Activated T-helper 1 cell treated with anti-CD3 and anti-CD28 coated beads, Interleukin-2, amount 50 U/mL, for 16 hours (primary cell): ENCODE measurements around the gene CDH13.
A peak's percentile ranks its signal among the peaks of the same experiment; 100 is the strongest.

Experiments
- DNase-seq, 2 donors: peaks; one replicate each; pipeline ENCODE4 v3.0.0-alpha.2; 2020; ENCODE audit warnings: low read depth in 1 of 2, low spot score in 1 of 2

The CDH13 gene

DNA sequence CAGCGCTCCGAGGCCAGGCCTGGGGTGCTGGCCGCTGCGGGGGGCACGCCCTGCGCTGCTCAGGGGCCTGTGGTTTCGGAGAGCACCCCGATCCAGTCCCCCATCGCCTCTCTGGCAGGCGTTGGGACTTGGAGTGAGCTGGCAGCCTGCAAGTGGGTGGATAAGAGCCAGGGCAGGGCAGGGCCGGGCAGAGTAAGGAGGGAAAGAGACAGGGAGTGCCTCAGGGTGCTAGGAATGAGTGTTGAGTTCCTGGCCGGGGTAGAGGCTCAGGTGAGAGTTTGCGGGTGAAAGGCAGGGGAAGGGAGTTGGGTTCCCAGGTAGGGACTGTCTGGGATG lies 1.3 kb downstream of the CDH13 start:
- DNase-seq: no peak

DNA sequence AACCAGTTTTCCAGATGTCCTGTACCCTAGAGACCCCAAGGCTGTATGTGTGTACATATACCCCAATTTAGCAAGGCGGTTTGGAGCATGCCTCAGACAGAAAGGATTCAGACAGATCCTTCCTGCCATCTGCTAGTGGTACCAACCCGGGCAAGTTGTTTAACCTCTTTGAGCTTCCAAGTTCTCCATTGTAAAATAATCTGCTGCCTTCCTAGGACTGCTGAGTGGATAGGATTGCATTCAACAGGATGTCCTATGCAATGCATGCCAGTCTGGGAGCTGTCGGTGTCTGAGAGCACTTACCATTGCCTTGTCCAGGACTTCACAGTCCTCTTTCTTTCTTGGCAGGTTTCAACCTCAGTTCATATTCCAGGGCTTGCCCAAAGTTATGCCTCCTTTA lies 1.9 kb downstream of the CDH13 start:
- no peak for DNase-seq

DNA sequence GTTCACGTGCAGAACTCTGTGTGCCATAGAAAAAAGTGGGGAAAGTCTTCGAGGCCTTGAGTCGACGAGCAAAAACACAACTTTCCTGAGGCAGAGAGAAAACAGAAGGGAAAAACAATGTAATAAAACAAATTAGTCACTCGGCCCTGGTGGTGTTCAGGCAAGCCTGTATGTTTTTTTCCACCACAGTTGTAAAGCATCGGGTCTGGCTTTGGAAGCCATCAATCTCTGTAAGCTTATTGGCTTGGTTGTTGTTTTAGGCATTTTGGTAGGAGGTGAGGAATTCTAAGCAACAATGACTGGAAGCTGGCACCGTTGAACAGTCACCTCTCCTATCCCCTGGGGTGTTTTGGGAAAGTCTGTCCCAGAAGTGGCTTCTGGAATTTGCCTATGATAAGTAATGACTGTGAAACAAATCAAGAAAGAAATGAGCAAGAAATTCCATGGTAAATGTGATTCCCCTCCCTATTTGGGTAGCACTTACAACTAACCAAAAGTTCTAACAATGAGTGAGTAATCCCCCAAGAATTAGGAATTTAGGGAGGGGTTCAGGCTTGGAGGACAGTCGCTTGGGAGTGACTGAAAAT lies 2.8 kb downstream of the CDH13 start:
- no peak for DNase-seq

DNA sequence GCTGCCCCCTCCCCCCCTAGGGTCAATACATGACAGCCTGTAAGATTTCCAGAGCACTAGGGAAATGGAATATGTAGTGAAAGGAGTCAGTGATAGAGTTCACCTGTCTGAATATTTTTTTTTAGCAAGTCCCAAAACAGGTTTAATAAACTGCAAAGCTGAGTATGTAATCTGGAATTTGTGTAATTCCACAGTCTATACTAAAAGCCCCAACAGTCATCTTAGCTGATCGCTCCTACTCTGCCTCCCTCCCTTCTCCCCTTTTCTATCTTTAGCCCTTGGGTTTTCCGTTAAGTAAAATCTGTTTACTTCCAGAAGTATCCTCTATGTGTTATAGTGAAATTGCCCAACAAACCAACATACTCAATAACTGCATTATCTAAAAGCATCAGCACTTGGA lies 3.5 kb downstream of the CDH13 start:
- DNase-seq: no peak

DNA sequence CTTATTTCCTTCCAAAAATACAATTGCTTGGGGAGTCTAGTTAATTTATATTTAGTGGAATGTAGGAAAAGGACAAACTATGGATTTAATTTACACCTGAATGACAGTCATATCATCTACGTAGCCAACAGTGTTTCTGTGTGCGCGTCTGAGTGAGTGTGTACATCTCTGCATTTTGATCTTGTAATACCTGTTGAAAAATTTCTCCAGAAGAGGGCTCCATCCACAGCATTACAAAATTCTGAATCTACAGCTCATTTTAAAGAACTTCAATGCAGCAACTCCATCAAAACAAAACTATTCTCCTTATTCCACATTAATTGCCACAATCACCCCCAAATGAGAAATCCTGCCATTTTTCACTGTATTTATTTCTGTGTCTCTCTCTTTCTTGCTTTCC lies 3.9 kb downstream of the CDH13 start:
- no peak for DNase-seq

DNA sequence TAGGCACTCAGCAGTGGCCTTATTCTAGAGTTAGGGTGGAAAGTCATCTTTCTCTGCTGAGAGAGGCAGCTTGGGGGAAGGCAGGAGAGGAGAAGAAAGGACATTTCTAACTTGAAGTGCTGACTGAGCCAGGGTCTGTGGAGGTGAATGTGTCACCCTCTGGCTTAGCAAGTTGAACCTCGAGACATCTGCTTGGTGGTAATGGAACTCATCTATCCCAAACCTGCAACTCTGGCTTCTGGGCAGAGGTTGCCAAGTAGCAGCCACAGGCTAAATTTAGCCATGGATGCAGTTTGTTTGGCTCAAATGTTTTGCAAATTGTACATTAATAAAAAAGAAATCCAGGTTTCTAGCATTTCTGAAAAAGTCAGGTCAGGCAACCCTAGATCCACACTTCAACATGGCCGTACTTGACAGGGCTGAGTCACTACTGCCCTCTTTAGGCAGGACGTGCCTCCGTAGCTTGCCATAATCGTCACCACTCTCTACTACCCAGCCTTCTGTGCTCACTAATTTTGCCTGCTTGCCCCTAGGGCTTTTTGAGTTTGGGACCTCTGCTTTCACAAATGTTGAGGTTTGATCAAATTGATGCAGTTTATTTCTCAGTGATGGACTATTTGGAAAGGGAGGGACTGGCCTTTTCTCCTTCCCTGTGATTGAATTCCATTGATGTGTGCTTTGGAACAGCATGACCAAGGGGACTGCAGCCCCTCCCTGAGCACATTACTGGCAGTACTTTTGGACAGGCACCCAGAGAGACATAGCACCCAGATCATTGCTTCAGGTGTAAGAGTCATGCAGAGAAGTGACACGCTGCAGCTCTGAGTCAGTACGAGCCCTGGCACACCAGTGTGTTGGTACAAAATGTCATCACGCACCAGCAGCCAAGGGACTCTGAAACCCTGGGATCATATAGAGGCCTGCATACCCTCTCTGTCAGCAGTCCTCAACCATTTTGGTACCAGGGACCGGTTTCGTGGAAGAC lies 5.2 kb downstream of the CDH13 start:
- DNase-seq: no peak

DNA sequence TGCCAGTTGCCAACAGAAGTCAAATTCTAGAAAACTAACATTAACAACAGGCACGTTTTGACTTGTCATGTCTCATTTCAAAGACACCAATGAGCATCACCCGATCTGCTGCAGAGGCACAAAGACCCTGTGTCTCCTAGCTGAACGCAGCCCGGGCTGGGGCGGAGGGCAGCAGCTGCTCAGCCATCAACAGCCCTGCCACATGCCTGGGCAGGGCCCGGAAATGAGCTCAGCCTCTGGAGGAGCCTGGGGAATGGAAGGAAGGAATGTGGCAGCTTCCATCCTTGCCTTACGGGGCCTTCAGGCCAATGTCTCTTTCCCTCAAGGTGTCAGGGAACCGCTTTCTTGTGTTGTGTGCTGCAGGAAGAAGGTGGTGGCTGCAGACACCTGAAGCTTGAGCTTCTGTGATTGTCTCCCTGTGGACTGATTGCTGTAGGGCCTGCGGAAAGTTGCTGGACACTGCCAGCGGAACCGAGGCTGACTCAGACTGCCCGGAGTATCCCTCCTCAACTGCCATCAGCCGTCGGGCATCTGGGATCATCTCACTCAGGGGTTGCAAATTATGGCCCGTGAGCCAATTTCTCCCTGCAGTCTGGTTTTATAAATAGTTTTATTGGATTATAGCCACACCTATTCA lies 7.3 kb downstream of the CDH13 start:
- DNase-seq: no peak

DNA sequence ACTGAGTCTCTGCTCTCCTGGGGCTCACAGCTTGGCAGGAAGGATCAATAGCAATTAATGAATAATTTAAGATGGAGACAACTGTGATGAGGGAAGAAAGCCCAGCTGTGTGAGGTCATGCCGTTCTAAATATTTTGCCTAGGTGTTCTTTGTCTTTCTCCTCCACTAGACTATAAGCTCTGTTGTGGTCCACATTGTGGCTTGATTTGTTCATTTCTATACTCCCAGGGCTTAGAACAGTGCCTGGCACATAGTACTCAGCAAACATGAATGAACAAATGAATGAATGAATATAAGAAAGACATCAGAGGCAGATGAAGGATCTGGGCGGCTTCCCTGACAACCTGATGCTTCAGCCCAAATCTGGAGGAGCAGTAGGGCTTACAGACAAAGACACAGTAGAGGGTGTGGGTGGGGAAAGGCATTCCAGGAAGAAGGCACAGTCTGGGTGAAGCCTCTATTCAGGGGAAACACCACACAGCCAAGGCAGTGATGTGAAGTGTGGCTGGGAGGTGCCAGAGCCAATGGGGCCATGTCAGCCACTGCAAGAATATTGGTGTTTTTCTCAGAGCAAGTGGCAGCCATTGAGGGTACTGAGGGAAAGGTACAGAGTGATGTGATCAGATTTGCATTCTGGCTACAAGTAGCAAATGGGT lies 8.3 kb downstream of the CDH13 start:
- DNase-seq: no peak

DNA sequence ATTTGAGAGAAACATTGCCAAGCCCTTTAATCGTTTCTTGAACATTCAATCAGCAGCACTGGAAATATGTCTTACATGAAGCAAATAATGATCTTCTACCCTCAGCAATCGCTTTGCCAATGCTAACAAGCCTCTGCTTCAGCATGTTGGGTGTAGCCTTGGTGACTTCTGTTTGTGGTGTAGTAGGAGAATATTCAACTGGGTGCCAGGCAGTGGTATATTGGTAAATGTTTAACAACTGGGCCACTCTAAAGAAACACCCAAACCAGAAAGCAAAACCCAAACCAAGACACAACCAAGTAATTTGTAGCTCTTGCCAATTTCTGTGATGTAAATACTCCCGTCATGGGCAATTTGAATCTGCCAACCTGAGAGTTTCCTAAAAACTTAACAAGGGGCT lies 9.7 kb downstream of the CDH13 start:
- no peak for DNase-seq

DNA sequence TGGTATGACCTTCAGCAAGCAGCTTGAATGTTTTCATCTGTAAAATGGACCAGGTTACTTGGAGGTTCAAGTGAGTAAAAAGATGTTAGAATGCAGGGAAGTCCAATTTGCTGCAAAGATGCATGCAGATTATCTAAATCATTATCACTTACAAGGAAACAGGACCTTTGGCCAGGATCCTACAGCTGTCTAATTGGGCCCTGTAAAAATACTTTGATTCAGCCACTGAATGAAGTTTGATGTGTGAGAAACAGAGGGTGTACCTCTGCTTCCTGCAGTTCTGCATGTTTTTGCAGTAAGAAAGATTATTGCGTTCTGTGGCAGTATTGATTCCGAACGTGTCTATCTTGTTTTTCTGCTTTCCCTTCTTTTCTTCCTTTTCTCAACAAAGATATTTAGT lies 10.2 kb downstream of the CDH13 start:
- DNase-seq: no peak

DNA sequence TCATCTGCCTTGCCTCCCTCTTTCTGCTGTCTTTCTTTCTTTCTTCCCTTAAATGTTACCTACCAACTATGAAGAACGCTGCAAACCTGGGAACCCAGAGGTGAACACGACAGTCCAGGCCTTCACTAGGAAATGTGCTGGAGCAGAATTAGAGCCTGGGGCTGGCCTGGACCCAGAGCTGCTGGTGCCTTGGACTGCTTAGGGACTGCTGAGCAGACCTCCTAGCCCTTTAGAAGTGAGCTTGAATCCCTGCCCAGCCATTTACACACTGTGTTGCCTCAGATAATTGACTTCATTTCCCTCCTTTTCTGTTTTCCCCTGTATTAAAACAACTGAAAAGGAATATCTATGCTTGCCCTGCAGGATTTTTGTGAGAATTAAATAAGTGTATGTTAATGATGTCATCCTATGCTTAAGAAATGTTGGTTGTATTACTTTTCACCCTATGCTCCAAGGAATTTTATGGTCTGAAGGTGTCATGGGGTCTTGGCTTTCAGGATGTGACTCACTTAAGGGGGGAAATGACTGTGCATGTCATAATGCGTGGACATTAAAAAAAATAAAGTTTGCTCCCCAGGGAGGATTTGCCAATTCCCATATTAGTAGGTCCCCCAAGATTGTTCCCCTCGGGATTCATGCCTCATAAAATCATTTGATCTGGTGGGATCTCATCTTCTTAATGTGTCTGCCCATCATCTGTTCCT lies 11.5 kb downstream of the CDH13 start:
- no peak for DNase-seq

DNA sequence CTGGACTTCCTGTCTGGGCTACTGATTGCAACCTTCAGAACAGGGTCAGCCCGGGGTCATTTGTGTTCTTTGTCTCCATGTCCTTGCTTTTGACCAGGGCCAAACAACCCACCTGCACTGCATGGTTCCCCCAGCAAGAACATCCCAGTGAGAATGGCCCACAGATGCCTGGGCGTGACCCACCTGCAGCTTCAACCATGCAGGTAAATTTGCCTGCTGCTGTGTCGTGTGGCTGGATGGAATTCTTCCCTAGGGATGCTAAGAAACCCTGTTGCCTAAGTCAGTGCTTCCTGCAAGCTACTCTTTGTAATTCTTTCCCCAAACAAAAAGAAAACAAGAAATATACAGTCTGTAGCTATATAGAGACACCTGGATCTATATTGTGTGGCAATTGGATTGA lies 12.5 kb downstream of the CDH13 start:
- no peak for DNase-seq

DNA sequence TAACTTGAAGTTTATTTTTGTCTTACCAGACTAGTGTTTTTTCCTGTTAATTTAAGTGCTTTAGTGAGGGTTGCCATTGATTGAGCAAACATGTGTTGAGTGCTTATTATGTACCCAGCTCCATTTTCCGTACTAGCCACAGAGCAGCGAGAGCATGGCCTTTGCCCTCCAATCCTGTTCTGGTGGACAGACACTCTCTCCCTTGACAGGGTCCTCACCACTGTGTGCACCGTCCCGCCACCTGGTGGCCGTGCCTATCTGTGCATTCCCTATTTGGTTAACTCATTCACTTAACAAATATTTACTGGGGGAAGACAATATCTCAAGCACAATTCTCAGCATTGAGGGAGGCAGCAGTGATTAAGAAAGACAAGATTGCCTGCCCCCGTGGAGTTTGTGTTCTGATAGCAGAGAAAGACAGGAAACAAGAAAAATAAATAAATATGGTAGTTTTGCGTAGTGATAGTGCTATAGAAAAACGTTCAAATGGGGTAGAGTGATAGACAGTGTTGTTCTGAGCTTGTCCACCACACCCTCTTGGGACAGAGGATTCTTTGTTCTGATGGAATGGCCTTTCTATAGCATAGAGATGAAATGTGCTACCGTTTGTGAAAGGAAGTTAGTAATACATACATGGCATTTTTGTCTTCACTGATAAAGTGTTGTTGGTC lies 13.0 kb downstream of the CDH13 start:
- peak; percentile 8 to 26 for DNase-seq

DNA sequence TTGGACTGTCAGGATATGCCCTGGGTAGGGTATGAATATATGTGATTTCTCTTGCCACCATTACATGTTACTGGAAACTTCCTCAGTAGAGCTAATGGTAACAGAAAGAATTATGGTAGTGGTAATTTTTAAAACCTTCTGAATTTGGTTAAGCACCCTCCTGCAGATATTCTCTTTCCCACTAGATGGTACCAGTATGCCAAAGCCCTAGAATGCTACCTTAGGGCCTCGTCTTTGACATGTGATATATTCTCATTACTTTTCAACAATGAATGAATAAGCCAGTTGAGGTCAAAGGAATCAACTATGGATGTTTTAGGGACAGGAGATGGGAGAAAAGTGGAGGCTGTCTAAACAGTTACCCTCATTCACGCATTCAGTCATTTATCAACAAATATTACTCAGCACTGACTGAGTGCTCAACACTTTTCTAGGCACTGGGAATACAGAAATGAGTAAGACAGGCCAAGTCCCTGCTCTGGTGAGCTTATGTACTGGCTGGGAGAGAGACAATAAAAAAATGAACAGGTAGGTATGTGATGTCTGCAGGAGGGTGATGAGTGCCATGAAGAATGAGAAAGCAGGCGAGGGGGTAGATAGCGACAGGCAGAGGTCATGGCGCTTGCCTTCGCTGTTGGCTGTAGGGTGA lies 14.7 kb downstream of the CDH13 start:
- DNase-seq: no peak

DNA sequence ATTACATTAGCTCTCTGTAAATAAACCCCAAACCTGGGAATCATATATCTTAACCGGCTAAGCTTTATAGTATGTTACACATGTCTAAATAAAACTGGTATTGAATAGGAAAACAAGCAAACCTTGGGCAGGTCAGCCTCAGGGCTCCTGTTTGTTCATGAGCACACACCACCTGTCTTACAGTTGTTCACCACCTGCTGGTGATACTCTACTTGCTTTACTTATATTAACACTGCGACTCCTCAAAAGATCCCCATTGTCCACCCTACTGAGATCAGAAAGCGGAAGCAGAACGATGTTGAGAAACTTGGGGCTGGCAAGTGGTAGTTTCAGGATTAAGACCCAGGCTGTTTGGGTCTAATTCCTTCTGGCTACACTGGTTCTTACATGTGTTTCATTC lies 16.4 kb downstream of the CDH13 start:
- no peak for DNase-seq

DNA sequence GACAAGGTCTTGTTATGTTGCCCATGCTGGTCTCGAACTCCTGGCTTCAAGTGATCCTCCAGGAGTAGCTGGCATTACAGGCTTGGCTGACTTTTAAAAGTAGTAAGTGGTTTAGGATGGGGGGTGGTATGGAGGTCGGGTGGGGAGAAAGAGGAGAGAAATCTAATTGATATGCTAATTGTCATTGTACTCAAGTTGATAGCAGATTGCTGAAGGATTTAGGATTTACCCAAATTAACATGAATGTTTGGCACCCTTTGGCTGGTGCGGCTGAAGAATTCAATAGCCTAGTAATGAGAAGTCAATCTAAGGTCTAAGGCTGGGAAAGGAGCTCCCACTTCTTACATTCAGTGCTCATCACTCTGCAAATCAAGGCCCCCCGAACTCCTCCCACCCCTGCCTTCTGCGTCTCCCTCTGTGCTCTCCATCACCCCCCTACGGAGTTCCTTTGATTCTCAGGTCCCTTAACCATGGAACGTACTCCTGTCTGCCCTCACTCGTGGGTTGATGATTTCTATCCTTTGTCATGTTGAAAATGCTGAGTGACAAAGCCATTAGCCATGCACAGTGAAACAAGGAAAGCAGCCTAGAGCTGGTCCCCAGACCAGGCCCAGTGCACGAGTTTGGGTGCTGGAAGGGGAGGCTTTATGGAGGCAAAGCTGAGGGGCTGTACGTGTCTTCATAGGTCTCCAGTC lies 17.3 kb downstream of the CDH13 start:
- DNase-seq: no peak

DNA sequence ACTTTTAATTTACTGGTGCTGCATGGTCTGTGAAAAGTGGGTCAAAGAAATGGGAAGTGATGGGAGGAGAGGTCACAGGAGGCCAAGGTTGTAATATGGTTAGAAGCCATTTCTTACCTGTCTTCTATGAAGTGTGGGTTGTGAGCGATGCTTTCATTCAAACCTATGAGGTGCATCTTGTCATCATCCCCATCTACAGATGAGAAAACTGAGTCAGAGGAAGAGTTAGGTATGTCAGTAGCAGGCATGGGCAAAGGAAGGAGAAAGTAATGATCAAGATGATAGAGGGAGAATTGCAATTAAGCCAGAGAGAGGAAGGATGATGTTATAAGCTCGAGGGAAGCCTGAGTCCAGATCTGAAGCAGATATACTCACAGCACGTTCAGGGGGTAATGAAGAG lies 19.7 kb downstream of the CDH13 start:
- no peak for DNase-seq

DNA sequence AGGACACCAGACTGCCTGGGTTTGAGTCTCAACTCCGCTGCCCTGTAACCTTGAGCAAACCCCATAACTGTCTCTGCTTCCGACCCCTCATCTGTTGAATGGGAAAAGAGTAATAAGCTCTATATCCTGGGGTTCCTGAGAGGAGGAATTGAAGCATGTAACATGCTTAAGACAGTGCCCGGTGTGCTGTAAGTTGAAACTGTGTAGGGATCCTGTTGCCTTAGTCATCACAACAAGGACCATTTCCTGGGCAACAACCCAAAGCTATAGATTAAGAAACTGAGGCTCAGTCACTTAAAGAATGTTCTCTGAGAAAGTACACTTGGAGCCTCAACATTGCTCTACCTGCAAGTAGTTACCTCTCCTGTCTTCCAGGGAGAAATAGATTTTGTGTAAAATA lies 23.0 kb downstream of the CDH13 start:
- no peak for DNase-seq

DNA sequence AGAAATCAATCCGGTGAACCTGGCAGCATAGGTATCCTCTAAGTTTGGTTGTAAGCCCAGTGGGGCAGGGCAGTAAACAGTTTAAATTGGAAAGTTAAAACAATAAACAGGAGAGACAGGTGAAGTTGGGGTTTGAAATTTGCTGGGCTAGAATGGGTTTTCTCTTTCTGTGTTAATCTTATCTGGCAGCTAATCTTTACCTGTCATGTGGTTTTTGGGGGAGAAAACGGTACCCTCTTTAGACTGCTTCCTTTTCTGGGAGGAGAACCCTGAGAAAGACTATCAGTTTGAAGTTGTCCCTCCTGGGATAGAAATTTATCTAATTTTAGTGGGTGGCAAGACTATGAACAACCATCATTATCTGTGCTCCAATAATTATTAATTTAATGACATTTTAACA lies 24.0 kb downstream of the CDH13 start:
- no peak for DNase-seq
